SK-N-SH treated with all-trans-retinoic acid at 6 μM for 48 hours (cell line): Measurements from ENCODE around the gene SMYD3.

ENCODE experiments used
- ATAC-seq: fragments of 200-7000 bp; cut with Tn5 transposase; 3 replicates; pipeline ENCODE4 v1.9.1; 2020; ENCODE audit warnings: mild to moderate bottlenecking, moderate library complexity
- ARNTL ChIP-seq: fragments of 450-650 bp; formaldehyde crosslinking; IDR thresholded peaks from 2 replicates; pipeline ENCODE4 v1.5.0; 2020; ENCODE audit warnings: low read depth, mild to moderate bottlenecking, moderate library complexity, borderline replicate concordance
- BACH2 ChIP-seq: fragments of 250-450 bp; sonication (Bioruptor Pico); IDR thresholded peaks from 2 replicates; pipeline ENCODE4 v1.9.0; 2021; ENCODE audit warnings: mild to moderate bottlenecking, borderline replicate concordance
- CSDC2 ChIP-seq: fragments of 250-450 bp; sonication (Bioruptor Pico); IDR thresholded peaks from 2 replicates; pipeline ENCODE4 v1.5.0; 2020; ENCODE audit warnings: mild to moderate bottlenecking, moderate library complexity
- ESRRG ChIP-seq: fragments of 250-450 bp; sonication (Bioruptor Pico); IDR thresholded peaks from 2 replicates; pipeline ENCODE4 v1.6.1; 2021; ENCODE audit warnings: mild to moderate bottlenecking
- GLIS3 ChIP-seq: fragments of 250-450 bp; sonication (Bioruptor Pico); IDR thresholded peaks from 2 replicates; pipeline ENCODE4 v1.5.0; 2020; ENCODE audit warnings: mild to moderate bottlenecking, moderate library complexity
- ISL1 ChIP-seq: fragments of 250-450 bp; sonication (Bioruptor Pico); IDR thresholded peaks from 2 replicates; pipeline ENCODE4 v2.1.2; 2022; ENCODE audit warnings: mild to moderate bottlenecking, moderate library complexity
- OSR1 ChIP-seq: fragments of 250-450 bp; sonication (Bioruptor Pico); IDR thresholded peaks from 2 replicates; pipeline ENCODE4 v1.8.0; 2022; ENCODE audit warnings: moderate library complexity, mild to moderate bottlenecking, inconsistent platforms
- POU6F1 ChIP-seq: fragments of 250-450 bp; sonication (Bioruptor Pico); IDR thresholded peaks from 2 replicates; pipeline ENCODE4 v1.8.0; 2021; ENCODE audit warnings: low read depth, mild to moderate bottlenecking, moderate library complexity, borderline replicate concordance
- PPARA ChIP-seq: fragments of 250-450 bp; sonication (Bioruptor Pico); IDR thresholded peaks from 2 replicates; pipeline ENCODE4 v1.5.0; 2020; ENCODE audit warnings: mild to moderate bottlenecking, borderline replicate concordance
- RARB ChIP-seq: fragments of 250-450 bp; sonication (Bioruptor Pico); IDR thresholded peaks from 2 replicates; pipeline ENCODE4 v1.8.0; 2021; ENCODE audit warnings: mild to moderate bottlenecking, moderate library complexity
- TCF4 ChIP-seq: fragments of 250-450 bp; sonication (Bioruptor Pico); IDR thresholded peaks from 2 replicates; pipeline ENCODE4 v1.8.0; 2021; ENCODE audit warnings: mild to moderate bottlenecking, moderate library complexity, borderline replicate concordance
- TOX ChIP-seq: fragments of 250-450 bp; sonication (Bioruptor Pico); IDR thresholded peaks from 2 replicates; pipeline ENCODE4 v1.8.0; 2021; ENCODE audit warnings: mild to moderate bottlenecking, moderate library complexity, borderline replicate concordance
- ZC3H10 ChIP-seq: fragments of 250-450 bp; sonication (Bioruptor Pico); IDR thresholded peaks from 2 replicates; pipeline ENCODE4 v1.5.1; 2021; ENCODE audit warnings: mild to moderate bottlenecking, moderate library complexity
- ZFP30 ChIP-seq: fragments of 450-650 bp; formaldehyde crosslinking; IDR thresholded peaks from 2 replicates; pipeline ENCODE4 v1.5.0; 2022; ENCODE audit warnings: mild to moderate bottlenecking, moderate library complexity
- ZNF565 ChIP-seq: fragments of 450-650 bp; formaldehyde crosslinking; conservative IDR thresholded peaks from 2 replicates; pipeline ENCODE4 v1.5.0; 2020; ENCODE audit warnings: low read depth, mild to moderate bottlenecking, moderate library complexity
- ZNF70 ChIP-seq: fragments of 450-650 bp; formaldehyde crosslinking; IDR thresholded peaks from 2 replicates; pipeline ENCODE4 v1.5.0; 2020; ENCODE audit warnings: mild to moderate bottlenecking, moderate library complexity
- ZNF8 ChIP-seq: fragments of 450-650 bp; formaldehyde crosslinking; IDR thresholded peaks from 2 replicates; pipeline ENCODE4 v1.5.0; 2020; ENCODE audit warnings: mild to moderate bottlenecking, moderate library complexity
- TF ChIP-seq, protein P1 (sequence below): fragments of 250-450 bp; sonication (Bioruptor Pico); IDR thresholded peaks from 2 replicates; pipeline ENCODE4 v1.5.1; 2021; ENCODE audit warnings: mild to moderate bottlenecking, moderate library complexity
- TF ChIP-seq, protein P2 (sequence below): fragments of 250-450 bp; sonication (Bioruptor Pico); IDR thresholded peaks from 2 replicates; pipeline ENCODE4 v1.5.0; 2020; ENCODE audit warnings: mild to moderate bottlenecking, moderate library complexity
- TF ChIP-seq, protein P3 (sequence below): fragments of 250-450 bp; sonication (Bioruptor Pico); IDR thresholded peaks from 2 replicates; pipeline ENCODE4 v1.5.1; 2020; ENCODE audit warnings: low read depth, mild to moderate bottlenecking, moderate library complexity

The SMYD3 gene

DNA sequence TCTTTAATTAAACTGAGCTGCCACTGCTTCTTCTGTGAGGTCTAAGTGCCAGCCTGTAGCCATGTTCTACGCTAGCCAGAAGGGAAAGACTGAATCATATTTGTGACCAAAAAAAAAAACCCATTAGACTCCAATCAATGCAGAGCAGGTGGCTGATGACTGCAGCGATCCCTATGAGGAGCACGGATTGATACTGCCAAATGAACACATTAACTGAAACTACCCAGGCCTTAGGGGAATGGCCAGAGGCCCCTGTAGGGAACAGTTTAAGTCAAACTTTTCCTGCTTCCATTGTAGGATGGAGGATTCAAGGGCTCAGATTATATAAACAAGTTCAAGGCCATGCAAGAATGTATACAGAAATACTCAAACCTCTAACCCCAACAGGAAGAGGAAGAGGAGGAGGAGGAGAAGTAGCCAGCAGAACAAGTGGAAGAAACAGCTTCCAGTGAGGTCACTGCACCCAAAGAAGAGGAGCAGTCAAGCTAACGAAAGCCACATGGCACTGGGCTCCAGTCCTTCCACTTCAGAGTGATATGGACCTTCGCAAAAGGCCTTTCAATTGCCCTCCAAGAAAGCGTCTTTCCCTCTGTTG is 328.3 kb downstream of the SMYD3 start (continued):
- TF ChIP-seq, protein P1, sequence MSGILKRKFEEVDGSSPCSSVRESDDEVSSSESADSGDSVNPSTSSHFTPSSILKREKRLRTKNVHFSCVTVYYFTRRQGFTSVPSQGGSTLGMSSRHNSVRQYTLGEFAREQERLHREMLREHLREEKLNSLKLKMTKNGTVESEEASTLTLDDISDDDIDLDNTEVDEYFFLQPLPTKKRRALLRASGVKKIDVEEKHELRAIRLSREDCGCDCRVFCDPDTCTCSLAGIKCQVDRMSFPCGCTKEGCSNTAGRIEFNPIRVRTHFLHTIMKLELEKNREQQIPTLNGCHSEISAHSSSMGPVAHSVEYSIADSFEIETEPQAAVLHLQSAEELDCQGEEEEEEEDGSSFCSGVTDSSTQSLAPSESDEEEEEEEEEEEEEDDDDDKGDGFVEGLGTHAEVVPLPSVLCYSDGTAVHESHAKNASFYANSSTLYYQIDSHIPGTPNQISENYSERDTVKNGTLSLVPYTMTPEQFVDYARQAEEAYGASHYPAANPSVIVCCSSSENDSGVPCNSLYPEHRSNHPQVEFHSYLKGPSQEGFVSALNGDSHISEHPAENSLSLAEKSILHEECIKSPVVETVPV (CRISPR knock-in tag): no peak
- TF ChIP-seq OSR1 (CRISPR knock-in tag) (no peak), GLIS3 (CRISPR knock-in tag) (no peak), ISL1 (no peak)

DNA sequence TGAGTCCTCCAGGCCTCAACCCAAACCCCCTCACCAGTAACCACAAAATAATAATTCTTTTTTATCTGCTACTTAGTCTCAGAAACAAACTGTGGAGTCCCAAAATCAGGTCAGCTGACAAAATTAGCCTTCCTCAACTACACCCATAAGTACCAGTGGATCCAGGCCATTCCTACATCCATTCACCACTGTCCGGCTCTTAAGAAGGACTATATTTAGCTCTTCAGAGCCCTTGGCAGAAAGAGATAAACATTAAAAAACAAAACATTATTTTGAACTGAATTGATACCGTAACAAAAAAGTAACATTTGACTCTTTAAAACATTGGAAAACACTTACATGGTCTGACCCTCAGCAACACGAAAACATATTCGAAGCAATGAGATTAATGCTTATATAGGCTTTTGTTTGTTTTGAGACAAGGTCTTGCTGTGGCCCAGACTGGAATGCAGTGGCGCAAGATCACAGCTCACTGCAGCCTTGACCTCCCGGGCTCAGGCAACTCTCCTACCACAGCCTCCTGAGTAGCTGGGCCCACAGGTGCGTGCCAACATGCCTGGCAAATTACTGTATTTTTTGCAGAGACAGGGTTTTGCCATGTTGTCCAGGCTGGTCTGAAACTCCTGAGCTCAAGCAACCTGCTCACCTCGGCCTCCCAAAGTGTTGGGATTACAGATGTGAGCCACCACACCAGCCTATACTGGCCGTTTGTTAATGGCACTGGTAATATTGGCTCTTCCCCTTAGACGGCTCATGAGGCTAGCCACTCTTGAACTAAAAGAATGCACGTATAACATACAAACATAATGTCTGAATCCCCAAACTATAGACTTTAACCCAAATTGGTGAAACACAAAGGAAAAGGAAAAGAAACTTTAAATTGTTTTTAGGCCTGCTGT is 330.7 kb downstream of the SMYD3 start:
- no peak for ATAC-seq
- TF ChIP-seq BACH2: no peak
- TF ChIP-seq ARNTL: no peak
- no peak for TF ChIP-seq ZC3H10 (CRISPR knock-in tag)
- no peak for TF ChIP-seq ZFP30
- no peak for TF ChIP-seq ISL1
- TF ChIP-seq POU6F1: no peak
- no peak for TF ChIP-seq CSDC2 (CRISPR knock-in tag)
- no peak for TF ChIP-seq GLIS3 (CRISPR knock-in tag)
- no peak for TF ChIP-seq ZNF8 (CRISPR knock-in tag)
- no peak for TF ChIP-seq ESRRG (CRISPR knock-in tag)

GRCh38 chr1:246170574-246171261 is 336.4 kb downstream of the SMYD3 start:
- TF ChIP-seq, protein P1 (CRISPR knock-in tag): no peak
- TF ChIP-seq POU6F1: no peak
- TF ChIP-seq CSDC2 (CRISPR knock-in tag): no peak
- TF ChIP-seq, protein P2, sequence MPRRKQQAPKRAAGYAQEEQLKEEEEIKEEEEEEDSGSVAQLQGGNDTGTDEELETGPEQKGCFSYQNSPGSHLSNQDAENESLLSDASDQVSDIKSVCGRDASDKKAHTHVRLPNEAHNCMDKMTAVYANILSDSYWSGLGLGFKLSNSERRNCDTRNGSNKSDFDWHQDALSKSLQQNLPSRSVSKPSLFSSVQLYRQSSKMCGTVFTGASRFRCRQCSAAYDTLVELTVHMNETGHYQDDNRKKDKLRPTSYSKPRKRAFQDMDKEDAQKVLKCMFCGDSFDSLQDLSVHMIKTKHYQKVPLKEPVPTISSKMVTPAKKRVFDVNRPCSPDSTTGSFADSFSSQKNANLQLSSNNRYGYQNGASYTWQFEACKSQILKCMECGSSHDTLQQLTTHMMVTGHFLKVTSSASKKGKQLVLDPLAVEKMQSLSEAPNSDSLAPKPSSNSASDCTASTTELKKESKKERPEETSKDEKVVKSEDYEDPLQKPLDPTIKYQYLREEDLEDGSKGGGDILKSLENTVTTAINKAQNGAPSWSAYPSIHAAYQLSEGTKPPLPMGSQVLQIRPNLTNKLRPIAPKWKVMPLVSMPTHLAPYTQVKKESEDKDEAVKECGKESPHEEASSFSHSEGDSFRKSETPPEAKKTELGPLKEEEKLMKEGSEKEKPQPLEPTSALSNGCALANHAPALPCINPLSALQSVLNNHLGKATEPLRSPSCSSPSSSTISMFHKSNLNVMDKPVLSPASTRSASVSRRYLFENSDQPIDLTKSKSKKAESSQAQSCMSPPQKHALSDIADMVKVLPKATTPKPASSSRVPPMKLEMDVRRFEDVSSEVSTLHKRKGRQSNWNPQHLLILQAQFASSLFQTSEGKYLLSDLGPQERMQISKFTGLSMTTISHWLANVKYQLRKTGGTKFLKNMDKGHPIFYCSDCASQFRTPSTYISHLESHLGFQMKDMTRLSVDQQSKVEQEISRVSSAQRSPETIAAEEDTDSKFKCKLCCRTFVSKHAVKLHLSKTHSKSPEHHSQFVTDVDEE: no peak
- no peak for TF ChIP-seq ISL1
- no peak for TF ChIP-seq OSR1 (CRISPR knock-in tag)
- no peak for TF ChIP-seq TCF4 (CRISPR knock-in tag)
- ATAC-seq: no peak

GRCh38 chr1:246169486-246169885 is 337.6 kb downstream of the SMYD3 start:
- ATAC-seq: no peak
- TF ChIP-seq ZNF565 (CRISPR knock-in tag) (no peak), ZFP30 (no peak), PPARA (no peak), ESRRG (CRISPR knock-in tag) (no peak), RARB (no peak), ZC3H10 (CRISPR knock-in tag) (no peak), BACH2 (no peak), ZNF70 (CRISPR knock-in tag) (no peak), TOX (CRISPR knock-in tag) (no peak)
- TF ChIP-seq, protein P2: no peak
- TF ChIP-seq, protein P3, sequence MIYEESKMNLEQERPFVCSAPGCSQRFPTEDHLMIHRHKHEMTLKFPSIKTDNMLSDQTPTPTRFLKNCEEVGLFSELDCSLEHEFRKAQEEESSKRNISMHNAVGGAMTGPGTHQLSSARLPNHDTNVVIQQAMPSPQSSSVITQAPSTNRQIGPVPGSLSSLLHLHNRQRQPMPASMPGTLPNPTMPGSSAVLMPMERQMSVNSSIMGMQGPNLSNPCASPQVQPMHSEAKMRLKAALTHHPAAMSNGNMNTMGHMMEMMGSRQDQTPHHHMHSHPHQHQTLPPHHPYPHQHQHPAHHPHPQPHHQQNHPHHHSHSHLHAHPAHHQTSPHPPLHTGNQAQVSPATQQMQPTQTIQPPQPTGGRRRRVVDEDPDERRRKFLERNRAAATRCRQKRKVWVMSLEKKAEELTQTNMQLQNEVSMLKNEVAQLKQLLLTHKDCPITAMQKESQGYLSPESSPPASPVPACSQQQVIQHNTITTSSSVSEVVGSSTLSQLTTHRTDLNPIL: no peak
